Liver (tissue), 3 donors: ENCODE measurements around the gene SIRT4.

ENCODE experiments used
- EGR1 ChIP-seq, 2 donors: IDR thresholded peaks; 2 replicates each; pipeline ENCODE4 v1.6.1; 2016 to 2018; ENCODE audit warnings: antibody characterized with exemption in 2 of 2, low read depth in 2 of 2
- FOXA1 ChIP-seq: IDR thresholded peaks from 2 replicates; pipeline ENCODE4 v1.6.1; 2016; ENCODE audit warnings: antibody characterized with exemption
- GABPA ChIP-seq, 2 donors: IDR thresholded peaks in 1 of 2; conservative IDR thresholded peaks in 1 of 2; 2 replicates each; pipeline ENCODE4 v1.6.1; 2016; ENCODE audit warnings: antibody characterized with exemption in 2 of 2, mild to moderate bottlenecking in 1 of 2, moderate library complexity in 1 of 2
- HNF4A ChIP-seq, 2 donors: conservative IDR thresholded peaks; 2 replicates each; pipeline ENCODE4 v1.6.1; 2016; ENCODE audit warnings: antibody characterized with exemption in 2 of 2, mild to moderate bottlenecking in 2 of 2
- JUND ChIP-seq, 2 donors: IDR thresholded peaks; 2 replicates each; pipeline ENCODE4 v1.6.1; 2016; ENCODE audit warnings: antibody characterized with exemption in 2 of 2
- MAX ChIP-seq: IDR thresholded peaks from 2 replicates; pipeline ENCODE4 v1.6.1; 2016; ENCODE audit warnings: antibody characterized with exemption
- RAD21 ChIP-seq, 2 donors: IDR thresholded peaks; 2 replicates each; pipeline ENCODE4 v1.6.1; 2016; ENCODE audit warnings: antibody characterized with exemption in 2 of 2, mild to moderate bottlenecking in 2 of 2
- REST ChIP-seq: IDR thresholded peaks from 2 replicates; pipeline ENCODE4 v1.6.1; 2016; ENCODE audit warnings: antibody characterized with exemption, mild to moderate bottlenecking
- RXRA ChIP-seq, 2 donors: IDR thresholded peaks; 2 replicates each; pipeline ENCODE4 v1.6.1; 2017 to 2018; ENCODE audit warnings: antibody characterized with exemption in 2 of 2, mild to moderate bottlenecking in 1 of 2
- TAF1 ChIP-seq: conservative IDR thresholded peaks from 2 replicates; pipeline ENCODE4 v1.6.1; 2016; ENCODE audit warnings: antibody characterized with exemption, mild to moderate bottlenecking
- YY1 ChIP-seq: IDR thresholded peaks from 2 replicates; pipeline ENCODE4 v1.6.1; 2016; ENCODE audit warnings: antibody characterized with exemption, mild to moderate bottlenecking
- TF ChIP-seq, protein P1 (sequence below): fragments of 150-350 bp; IDR thresholded peaks from 2 replicates; pipeline ENCODE4 v1.5.1; 2017; ENCODE audit warnings: improper control_type of control experiment, low read depth, low read length; ENCODE audit not compliant: missing input control
- TF ChIP-seq, protein P2 (sequence below): IDR thresholded peaks from 2 replicates; pipeline ENCODE4 v1.6.1; 2016; ENCODE audit warnings: antibody characterized with exemption
- TF ChIP-seq, protein P3 (sequence below): IDR thresholded peaks from 2 replicates; pipeline ENCODE4 v1.6.1; 2016; ENCODE audit warnings: antibody characterized with exemption
- donor health status: healthy.
- donor health status: healthy.

DNA sequence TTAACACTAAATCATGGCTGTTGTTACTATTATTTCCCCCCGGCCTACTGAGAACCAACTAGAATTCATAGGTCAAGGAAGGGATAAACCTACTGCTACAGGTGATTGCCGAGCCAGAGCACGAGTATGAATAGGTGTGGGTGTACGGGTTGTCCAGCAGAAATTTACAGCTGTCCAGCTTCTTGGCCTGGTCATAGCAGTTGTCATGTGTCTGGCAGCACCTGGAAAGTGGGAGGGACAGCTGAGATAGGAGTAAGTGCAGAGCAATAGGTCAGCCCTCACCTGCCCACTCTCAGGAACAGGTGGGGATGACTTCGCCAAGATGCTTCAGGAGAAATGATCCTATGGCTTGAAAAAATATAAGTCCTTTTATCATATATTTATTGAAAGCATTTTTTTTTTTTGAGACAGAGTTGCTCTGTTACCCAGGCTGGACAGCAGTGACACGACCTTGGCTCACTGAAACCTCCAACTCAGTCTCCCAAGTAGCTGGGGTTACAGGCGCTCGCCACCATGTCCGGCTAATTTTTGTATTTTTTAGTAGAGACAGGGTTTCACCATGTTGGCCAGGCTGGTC is 22.8 kb downstream of the SIRT4 start:
- TF ChIP-seq, protein P1, sequence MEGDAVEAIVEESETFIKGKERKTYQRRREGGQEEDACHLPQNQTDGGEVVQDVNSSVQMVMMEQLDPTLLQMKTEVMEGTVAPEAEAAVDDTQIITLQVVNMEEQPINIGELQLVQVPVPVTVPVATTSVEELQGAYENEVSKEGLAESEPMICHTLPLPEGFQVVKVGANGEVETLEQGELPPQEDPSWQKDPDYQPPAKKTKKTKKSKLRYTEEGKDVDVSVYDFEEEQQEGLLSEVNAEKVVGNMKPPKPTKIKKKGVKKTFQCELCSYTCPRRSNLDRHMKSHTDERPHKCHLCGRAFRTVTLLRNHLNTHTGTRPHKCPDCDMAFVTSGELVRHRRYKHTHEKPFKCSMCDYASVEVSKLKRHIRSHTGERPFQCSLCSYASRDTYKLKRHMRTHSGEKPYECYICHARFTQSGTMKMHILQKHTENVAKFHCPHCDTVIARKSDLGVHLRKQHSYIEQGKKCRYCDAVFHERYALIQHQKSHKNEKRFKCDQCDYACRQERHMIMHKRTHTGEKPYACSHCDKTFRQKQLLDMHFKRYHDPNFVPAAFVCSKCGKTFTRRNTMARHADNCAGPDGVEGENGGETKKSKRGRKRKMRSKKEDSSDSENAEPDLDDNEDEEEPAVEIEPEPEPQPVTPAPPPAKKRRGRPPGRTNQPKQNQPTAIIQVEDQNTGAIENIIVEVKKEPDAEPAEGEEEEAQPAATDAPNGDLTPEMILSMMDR: no peak
- TF ChIP-seq, protein P2, sequence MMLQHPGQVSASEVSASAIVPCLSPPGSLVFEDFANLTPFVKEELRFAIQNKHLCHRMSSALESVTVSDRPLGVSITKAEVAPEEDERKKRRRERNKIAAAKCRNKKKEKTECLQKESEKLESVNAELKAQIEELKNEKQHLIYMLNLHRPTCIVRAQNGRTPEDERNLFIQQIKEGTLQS: no peak
- TF ChIP-seq GABPA (IDR thresholded peaks at IDR 0.05 in 1 of 2, conservative IDR thresholded peaks at IDR 0.05 in 1 of 2): no peak
- TF ChIP-seq JUND (IDR thresholded peaks at IDR 0.05): no peak
- no peak for TF ChIP-seq YY1
- TF ChIP-seq TAF1: no peak
- peak; percentile 92 for TF ChIP-seq REST
- no peak for TF ChIP-seq MAX
- no peak for TF ChIP-seq RAD21 (IDR thresholded peaks at IDR 0.05)
- peak in 1 of 2 donors; percentile 21 for TF ChIP-seq RXRA (IDR thresholded peaks at IDR 0.05)
- peak; percentile 28 to 30 for TF ChIP-seq HNF4A (conservative IDR thresholded peaks at IDR 0.05)
- peak; percentile 5 for TF ChIP-seq FOXA1
- TF ChIP-seq EGR1 (IDR thresholded peaks at IDR 0.05; ENCODE audit: low read depth in 2 of 2): no peak
- TF ChIP-seq, protein P3, sequence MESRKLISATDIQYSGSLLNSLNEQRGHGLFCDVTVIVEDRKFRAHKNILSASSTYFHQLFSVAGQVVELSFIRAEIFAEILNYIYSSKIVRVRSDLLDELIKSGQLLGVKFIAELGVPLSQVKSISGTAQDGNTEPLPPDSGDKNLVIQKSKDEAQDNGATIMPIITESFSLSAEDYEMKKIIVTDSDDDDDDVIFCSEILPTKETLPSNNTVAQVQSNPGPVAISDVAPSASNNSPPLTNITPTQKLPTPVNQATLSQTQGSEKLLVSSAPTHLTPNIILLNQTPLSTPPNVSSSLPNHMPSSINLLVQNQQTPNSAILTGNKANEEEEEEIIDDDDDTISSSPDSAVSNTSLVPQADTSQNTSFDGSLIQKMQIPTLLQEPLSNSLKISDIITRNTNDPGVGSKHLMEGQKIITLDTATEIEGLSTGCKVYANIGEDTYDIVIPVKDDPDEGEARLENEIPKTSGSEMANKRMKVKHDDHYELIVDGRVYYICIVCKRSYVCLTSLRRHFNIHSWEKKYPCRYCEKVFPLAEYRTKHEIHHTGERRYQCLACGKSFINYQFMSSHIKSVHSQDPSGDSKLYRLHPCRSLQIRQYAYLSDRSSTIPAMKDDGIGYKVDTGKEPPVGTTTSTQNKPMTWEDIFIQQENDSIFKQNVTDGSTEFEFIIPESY: no peak
